HL-60 (cell line): Measurements from ENCODE around the gene PPEF1.

ENCODE experiments used
- DNase-seq, 2 experiments: peaks; one replicate each; pipeline ENCODE4 v3.0.0-alpha.2; 2010 to 2020; ENCODE audit warnings: low read depth in 1 of 2, low spot score in 1 of 2
- H3K27ac ChIP-seq: fragments of 250-450 bp; sonication (Bioruptor Pico); replicated peaks from 2 replicates; pipeline ENCODE4 v1.5.1; 2020; ENCODE audit warnings: mild to moderate bottlenecking, moderate library complexity
- H3K27me3 ChIP-seq: fragments of 250-450 bp; sonication (Bioruptor Pico); 2 replicates; pipeline ENCODE4 v1.5.1; 2021; ENCODE audit warnings: mild to moderate bottlenecking, moderate library complexity; ENCODE audit not compliant: insufficient read depth, poor library complexity, severe bottlenecking
- H3K4me3 ChIP-seq: replicated peaks from 2 replicates; pipeline ENCODE4 v1.5.1; 2011; ENCODE audit warnings: mild to moderate bottlenecking, control low read depth, low read length; ENCODE audit not compliant: insufficient read depth
- CTCF ChIP-seq: IDR thresholded peaks from one replicate; pipeline ENCODE4 v1.5.1; 2011; ENCODE audit warnings: low read length, control low read depth, inconsistent platforms; ENCODE audit not compliant: insufficient read depth
- GABPA ChIP-seq: IDR thresholded peaks from 2 replicates; pipeline ENCODE4 v1.6.1; 2012; ENCODE audit warnings: low read depth
- POLR2AphosphoS5 ChIP-seq: IDR thresholded peaks from 2 replicates; pipeline ENCODE4 v1.6.1; 2012; ENCODE audit warnings: low read depth
- REST ChIP-seq: IDR thresholded peaks from 2 replicates; pipeline ENCODE4 v1.6.1; 2012; ENCODE audit warnings: low read depth; ENCODE audit not compliant: insufficient replicate concordance
- SPI1 ChIP-seq: IDR thresholded peaks from 2 replicates; pipeline ENCODE4 v1.6.1; 2012; ENCODE audit warnings: low read depth, mild to moderate bottlenecking, borderline replicate concordance

The PPEF1 gene

GRCh38 chrX:18872621-18873020 lies 165.2 kb downstream of the PPEF1 start:
- Histone ChIP-seq H3K4me3 (no peak overlapping the region), H3K27ac (no peak overlapping the region), H3K27me3 (no peaks in the 10 kb centered on the region)
- TF ChIP-seq REST (no peak), SPI1 (no peak), GABPA (no peak), CTCF (no peak), POLR2AphosphoS5 (no peak)
- DNase-seq, result no peak

GRCh38 chrX:18873189-18873791 lies 165.8 kb downstream of the PPEF1 start:
- Histone ChIP-seq H3K4me3 (no peak overlapping the region), H3K27me3 (no peaks in the 10 kb centered on the region), H3K27ac (no peak overlapping the region)
- no peak for DNase-seq
- TF ChIP-seq REST (no peak), CTCF (no peak), SPI1 (no peak), GABPA (no peak), POLR2AphosphoS5 (no peak)

- H3K4me3 ChIP-seq, result no peak overlapping the region
- TF ChIP-seq CTCF (no peak), GABPA (no peak), REST (no peak), SPI1 (no peak), POLR2AphosphoS5 (no peak)
These were observed 166.4 kb downstream of the PPEF1 start for GRCh38 chrX:18873836-18874235.

More at GRCh38 chrX:18873836-18874235, 166.4 kb downstream of the PPEF1 start:
- no peak for DNase-seq
- Histone ChIP-seq H3K27me3 (no peaks in the 10 kb centered on the region), H3K27ac (no peak overlapping the region)
